ENCODE data around the gene MAPK6.
"Not testable (repeated sequence)": the region's sequence is repeated elsewhere in the genome, so short reads cannot be mapped to it uniquely, and the experiment has no call there.

MAPK6 gene

DNA sequence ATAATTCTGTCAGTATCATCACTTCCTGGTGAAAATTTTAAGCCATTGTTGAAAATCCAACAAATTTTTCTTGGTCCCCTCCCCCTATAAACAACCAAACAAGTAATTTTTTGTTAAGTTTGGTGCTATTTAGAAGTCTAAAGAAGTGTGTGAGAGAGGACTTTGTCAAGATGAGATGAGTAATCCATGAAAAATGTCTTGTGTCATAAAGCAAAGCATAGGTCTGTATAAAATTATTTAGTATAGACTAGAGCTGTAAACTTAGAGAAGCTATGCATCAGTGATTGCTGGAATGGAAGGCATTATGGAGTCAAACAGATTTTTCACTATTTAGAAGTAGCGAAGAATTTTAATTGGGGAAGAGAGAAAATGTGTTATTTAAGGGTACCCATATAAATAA is 31.4 kb downstream of the MAPK6 start:
- H3K4me3 ChIP-seq (ENCODE audit: low read length): no peak overlapping the region
- no peak for TF ChIP-seq ZNF274 (IDR thresholded peaks at IDR 0.05; ENCODE audit: low read depth, low read length)

DNA sequence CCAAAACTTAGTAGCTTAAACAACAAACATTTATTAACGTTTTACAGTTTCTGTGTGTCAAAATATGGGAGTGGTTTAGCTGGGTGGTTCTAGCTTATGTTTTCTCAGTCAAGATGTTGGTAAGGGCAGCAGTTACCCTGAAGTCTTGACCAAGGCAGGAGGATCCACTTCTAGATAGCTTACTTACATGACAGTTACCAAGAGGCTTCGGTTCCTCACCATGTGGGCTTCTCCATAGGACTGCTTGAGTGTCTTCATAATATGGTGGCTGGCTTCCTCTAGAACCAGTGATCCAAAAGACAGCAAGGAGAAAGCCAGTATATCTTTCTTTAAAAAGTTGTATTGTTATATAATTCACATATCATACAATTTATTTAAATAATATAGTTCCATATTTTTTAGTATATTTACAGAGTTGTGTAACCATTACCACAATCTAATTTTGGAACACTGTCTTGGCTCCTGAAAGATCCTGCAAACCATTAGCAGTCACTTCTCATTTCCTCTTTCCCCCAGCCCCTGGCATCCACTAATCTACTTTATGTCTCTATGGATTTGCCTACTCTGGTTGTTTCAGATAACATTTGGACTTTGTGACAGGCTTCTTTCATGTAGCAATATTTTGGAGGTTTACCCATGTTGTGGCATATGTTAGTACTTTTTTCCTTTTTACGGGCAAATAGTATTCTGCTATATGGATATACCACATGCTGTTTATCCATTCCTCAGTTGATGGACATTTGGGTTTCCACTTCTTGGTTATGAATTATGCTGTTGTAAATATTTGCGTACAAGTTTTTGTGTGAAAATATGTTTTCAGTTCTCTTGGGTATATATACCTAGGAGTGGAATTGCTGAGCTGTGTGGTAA is 33.3 kb downstream of the MAPK6 start:
- H3K4me3 ChIP-seq (ENCODE audit: low read length): no peak overlapping the region
- no peak for TF ChIP-seq ZNF274 (IDR thresholded peaks at IDR 0.05; ENCODE audit: low read depth, low read length)

DNA sequence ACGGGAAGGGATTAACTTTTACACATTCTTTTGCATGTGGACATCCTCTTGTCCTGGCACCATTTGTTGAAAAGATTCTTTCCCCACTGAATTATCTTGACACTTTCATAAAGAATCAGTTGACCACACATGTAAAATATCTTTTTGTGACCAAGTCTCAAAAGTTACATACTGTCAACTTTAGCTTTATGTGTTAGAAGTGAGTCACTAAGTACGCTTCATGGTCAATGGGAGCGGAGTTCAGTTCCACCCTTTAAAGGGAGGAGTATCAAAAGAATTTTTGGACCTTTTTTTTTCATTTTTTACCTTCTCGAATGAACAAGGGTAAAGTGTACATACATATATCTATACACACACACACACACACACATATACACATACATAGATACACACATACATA is 35.4 kb downstream of the MAPK6 start:
- no peak for TF ChIP-seq ZNF274 (IDR thresholded peaks at IDR 0.05; ENCODE audit: low read depth, low read length)
- no peak overlapping the region for H3K4me3 ChIP-seq (ENCODE audit: low read length)

DNA sequence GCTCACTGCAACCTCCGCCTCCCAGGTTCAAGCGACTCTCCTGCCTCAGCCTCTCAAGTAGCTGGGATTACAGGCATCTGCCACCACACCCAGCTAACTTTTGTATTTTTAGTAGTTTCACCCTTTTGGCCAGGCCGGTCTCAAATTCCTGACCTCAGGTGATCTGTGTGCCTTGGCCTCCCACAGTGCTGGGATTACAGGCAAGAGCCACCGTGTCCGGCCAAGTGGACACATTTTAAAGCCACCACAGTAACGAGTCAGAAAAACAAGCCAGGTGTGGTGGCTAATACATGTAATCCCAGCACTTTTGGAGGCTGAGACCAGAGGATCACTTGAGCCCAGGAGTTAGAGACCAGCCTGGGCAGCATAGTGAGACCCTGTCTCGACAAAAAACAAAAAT is 35.8 kb downstream of the MAPK6 start:
- H3K4me3 ChIP-seq (ENCODE audit: low read length): not testable (repeated sequence)

DNA sequence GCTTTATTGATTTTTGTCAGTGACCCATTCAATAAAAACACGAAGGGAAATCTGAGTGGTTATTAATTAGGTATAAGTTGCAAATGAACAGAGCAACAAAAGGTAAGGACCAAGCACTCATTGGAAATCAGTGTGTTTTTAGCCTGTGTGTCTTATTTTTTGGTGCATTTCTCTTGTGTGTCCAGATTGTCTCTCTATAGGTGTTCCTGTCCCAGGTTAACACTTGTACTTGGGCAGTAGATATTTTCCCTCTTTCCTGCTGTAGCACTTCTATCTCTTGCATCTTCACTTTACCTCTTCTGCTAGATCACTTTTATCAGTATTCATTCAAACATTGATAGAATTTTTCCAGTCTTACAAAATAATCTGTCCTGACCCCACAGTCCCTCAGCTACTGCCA is 37.0 kb downstream of the MAPK6 start:
- TF ChIP-seq ZNF274 (IDR thresholded peaks at IDR 0.05; ENCODE audit: low read depth, low read length): no peak
- H3K4me3 ChIP-seq (ENCODE audit: low read length): no peak overlapping the region

DNA sequence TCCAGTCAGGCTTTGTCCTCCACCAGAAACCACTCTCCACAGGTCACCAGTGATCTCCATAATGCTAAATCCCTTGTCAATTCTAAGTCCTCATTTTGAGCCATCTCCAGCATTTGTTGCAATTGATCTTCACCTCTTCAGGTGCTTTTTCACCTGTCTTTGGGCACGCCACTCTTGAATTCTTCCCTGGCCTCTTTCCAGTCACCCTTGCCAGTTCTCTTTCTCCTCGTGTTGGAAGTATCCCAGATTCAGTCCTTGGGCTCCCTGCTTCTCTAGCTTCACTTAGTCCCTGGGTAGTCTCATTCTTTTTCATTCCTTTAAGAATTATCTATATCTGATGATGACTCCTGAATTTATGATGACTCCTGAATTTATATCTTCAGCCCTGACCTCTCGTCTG is 37.5 kb downstream of the MAPK6 start:
- no peak for TF ChIP-seq ZNF274 (IDR thresholded peaks at IDR 0.05; ENCODE audit: low read depth, low read length)

DNA sequence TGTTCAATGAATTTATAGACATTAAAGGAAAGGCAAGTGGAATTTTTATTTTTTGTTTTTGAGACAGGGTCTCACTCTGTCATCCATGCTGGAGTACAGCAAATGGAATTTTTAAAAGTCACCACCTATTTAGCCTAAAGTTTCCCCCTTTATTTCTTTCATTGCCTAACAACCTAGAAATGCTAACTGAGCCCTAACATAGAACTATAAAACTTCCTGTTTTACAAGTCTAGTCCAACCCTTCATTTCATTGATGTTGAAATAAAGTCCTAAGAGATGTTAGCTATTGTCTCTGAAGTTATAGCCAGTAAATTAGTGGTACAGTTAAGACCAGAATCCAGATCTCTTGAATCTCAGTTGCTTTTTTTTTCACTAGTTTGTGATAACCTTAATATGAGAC is 39.0 kb downstream of the MAPK6 start:
- TF ChIP-seq ZNF274 (IDR thresholded peaks at IDR 0.05; ENCODE audit: low read depth, low read length): no peak
- H3K4me3 ChIP-seq (ENCODE audit: low read length): no peak overlapping the region

More for the DNA sequence above, 37.5 kb downstream of the MAPK6 start:
- no peak overlapping the region for H3K4me3 ChIP-seq (ENCODE audit: low read length)

DNA sequence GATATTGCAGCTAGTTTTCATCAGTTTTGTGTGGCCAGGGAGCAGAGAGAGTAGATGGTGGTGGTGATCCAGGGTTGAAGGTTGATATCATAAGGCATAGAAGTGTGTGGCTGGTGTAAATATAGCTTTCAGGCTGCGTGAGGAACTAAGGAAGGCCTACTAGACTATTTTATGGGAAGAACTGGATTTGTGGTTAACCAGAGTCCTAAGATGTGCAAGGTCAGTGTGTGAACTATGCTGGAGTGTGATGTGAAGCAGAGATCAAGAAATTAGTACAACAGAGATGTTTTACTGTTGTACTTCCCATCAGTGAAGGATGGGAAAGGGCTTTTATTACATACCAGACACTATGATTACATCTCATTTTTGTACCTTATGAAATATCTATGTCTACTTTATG is 41.5 kb downstream of the MAPK6 start:
- TF ChIP-seq ZNF274 (IDR thresholded peaks at IDR 0.05; ENCODE audit: low read depth, low read length): no peak
- no peak overlapping the region for H3K4me3 ChIP-seq (ENCODE audit: low read length)

DNA sequence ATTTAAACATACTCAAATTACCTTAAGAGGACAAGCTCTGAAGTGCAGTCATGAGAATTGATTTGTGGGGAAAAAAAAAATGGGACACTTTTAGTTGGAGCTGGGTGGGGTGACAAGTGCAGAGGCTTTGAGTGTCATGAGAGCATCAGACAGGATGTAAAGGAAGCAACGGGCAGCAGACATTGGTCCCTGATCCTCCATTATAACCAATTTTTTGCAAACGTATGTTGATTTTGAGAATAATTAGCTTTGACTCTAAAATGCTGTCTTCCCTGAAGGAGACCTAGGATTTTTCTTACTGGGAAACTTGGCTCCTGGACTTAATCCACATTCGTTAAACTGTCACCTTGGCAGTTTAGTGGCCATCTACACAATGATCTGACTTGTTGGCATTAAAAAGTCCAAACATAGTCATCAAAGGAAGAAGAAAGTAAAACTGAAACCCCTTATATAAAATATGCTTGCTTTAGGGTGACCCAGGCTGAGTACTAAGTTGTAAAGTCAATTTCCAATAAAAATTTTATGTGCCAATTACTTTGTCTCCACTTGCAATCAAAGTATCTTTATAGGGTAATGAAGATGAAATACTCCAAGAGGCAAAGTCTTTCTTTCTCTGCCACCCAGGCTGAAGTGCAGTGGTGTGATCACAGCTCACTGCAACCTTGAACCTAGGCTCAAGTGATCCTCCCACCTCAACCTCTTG is 48.0 kb downstream of the MAPK6 start:
- no peak overlapping the region for H3K4me3 ChIP-seq (ENCODE audit: low read length)
- no peak for TF ChIP-seq ZNF274 (IDR thresholded peaks at IDR 0.05; ENCODE audit: low read depth, low read length)

DNA sequence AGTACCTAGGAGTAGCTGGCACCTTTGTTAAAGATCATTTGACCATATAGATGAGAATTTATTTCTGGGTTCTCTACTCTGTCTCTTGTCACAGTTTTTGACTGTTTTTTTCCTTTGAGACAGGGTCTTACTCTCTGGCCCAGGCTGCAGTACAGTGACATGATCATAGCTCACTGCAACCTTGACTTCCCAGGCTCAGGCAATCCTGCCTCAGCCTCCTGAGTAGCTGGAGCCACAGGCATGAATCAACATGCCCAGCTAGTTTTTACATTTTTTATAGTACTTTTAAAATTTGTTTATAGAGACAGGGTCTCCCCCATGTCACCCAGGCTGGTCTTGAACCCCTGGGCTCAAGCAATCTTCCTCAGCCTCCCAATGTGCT is 48.5 kb downstream of the MAPK6 start:
- no peak overlapping the region for H3K4me3 ChIP-seq (ENCODE audit: low read length)
- TF ChIP-seq ZNF274 (IDR thresholded peaks at IDR 0.05; ENCODE audit: low read depth, low read length): no peak

DNA sequence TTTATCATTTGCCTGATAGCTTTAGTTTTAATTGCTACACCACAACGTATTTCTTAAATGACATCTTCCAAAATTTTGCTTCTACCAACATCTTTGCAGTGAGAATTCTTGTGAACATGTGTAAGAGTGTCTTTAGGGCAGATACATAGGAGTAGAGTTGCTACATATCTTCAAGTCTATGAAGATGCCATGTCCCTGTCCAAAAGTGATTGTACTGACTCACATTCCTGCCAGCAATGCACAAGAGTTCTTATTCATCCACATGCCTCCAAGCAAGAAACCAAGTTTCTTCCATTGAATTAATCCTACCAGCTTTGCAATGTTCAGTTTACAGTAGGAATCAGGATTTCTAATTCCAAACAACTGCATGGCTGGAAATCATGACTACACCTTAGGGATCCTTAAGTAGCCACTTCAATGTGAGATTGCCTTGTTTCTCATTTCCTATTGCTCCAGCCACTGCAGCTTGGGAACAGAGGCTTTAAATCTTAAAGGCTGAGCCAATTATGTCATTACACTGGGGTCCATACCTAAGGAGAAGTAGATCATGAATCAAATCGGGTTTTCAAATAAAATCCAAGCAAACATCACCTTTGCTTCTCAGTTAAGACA is 49.1 kb downstream of the MAPK6 start:
- TF ChIP-seq ZNF274 (IDR thresholded peaks at IDR 0.05; ENCODE audit: low read depth, low read length): no peak

DNA sequence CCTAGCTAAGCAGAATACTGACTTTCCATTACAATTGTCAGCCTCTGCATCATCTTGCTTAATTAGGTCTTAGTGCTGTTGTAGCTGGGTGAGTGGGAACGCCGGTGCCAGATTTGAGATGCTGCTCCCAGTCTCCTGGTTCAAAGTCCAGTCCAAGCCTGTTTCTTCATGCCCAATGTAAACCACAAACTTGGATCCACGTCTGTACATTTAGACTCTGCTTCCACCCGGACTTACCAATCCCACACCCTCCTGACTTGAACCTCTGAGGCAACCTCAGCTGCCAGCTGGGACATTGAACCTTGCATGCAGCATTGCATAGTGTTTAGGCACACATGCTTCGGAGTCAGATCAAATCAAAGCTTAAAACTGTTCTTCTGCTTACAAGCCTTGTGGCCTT is 50.5 kb downstream of the MAPK6 start:
- no peak overlapping the region for H3K4me3 ChIP-seq (ENCODE audit: low read length)
- no peak for TF ChIP-seq ZNF274 (IDR thresholded peaks at IDR 0.05; ENCODE audit: low read depth, low read length)

More for the DNA sequence above, 49.1 kb downstream of the MAPK6 start:
- no peak overlapping the region for H3K4me3 ChIP-seq (ENCODE audit: low read length)

DNA sequence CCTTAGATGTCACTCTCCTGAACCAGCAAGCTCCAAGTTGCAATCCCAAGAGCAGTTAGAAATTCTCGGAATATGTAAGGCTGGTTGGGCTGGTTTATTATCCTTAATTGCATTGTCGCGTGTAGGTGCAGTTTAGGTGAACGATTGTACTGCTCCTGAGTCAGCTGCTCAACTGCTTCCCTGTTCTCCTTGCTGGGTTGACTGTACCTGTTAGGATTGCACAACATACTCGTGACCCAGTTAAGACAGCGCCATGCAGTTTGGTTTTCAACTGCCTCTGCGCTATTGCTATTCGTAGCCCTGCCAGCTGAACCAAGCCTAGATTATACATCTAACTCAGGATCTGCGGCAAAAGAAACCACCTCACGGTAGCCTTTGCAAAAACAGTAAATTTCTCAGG is 52.6 kb downstream of the MAPK6 start:
- H3K4me3 ChIP-seq (ENCODE audit: low read length): no peak overlapping the region
- no peak for TF ChIP-seq ZNF274 (IDR thresholded peaks at IDR 0.05; ENCODE audit: low read depth, low read length)

DNA sequence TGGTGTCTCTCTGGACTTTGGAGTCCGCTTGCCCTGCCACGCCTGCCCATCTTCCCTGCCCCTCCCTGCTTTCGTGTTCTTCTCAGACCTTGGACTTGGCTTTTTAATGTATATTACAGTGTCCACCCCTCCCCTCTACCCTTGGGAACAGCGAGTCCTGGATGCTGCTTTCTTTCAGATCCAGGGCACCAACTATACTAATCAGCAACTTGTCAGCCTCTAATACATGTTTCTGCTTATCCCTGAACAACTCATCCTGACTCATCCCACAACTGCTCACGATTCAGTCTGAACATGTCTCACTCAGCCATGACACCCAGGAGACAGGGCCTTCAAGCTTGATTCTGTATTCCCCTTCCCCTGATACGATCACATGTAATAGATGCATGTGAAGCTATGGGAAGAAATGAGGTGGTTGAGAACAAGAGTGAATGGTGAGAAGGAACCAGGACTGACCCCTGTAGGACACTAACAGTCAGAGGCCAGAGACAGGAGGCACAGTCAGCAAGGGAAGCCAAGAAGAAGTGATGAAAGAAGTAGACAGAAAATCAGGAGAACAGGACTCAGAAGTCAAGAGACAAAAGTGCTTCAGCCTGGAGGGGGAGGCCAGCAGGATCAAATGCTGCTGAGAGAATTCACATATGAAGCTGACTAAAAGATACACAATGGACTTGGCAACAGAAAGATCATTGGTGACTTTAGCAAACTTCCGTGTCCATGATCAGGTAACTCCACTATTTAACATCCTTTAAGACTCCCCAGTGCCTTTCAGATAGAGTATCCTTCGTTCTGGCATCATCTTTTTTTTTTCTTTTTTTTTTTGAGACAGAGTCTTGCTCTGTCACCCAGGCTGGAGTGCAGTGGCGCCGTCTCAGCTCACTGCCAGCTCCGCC is 58.1 kb downstream of the MAPK6 start:
- no peak for TF ChIP-seq ZNF274 (IDR thresholded peaks at IDR 0.05; ENCODE audit: low read depth, low read length)
- H3K4me3 ChIP-seq (ENCODE audit: low read length): no peak overlapping the region

Data from GM08714 (cell line).